Liver (tissue), 3 donors: ENCODE results near the gene CNEP1R1.

ENCODE experiments used
- ATF3 ChIP-seq: IDR thresholded peaks from 2 replicates; pipeline ENCODE4 v1.6.1; 2016; ENCODE audit warnings: antibody characterized with exemption
- CTCF ChIP-seq: fragments of 150-350 bp; IDR thresholded peaks from 2 replicates; pipeline ENCODE4 v1.5.1; 2017; ENCODE audit warnings: improper control_type of control experiment, low read depth, low read length; ENCODE audit not compliant: missing input control
- GABPA ChIP-seq, 2 donors: IDR thresholded peaks in 1 of 2; conservative IDR thresholded peaks in 1 of 2; 2 replicates each; pipeline ENCODE4 v1.6.1; 2016; ENCODE audit warnings: antibody characterized with exemption in 2 of 2, mild to moderate bottlenecking in 1 of 2, moderate library complexity in 1 of 2
- HNF4A ChIP-seq, 2 donors: conservative IDR thresholded peaks; 2 replicates each; pipeline ENCODE4 v1.6.1; 2016; ENCODE audit warnings: antibody characterized with exemption in 2 of 2, mild to moderate bottlenecking in 2 of 2
- JUND ChIP-seq, 2 donors: IDR thresholded peaks; 2 replicates each; pipeline ENCODE4 v1.6.1; 2016; ENCODE audit warnings: antibody characterized with exemption in 2 of 2
- MAX ChIP-seq: IDR thresholded peaks from 2 replicates; pipeline ENCODE4 v1.6.1; 2016; ENCODE audit warnings: antibody characterized with exemption
- NR2F2 ChIP-seq: IDR thresholded peaks from 2 replicates; pipeline ENCODE4 v1.6.1; 2016; ENCODE audit warnings: antibody characterized with exemption
- RAD21 ChIP-seq, 2 donors: IDR thresholded peaks; 2 replicates each; pipeline ENCODE4 v1.6.1; 2016; ENCODE audit warnings: antibody characterized with exemption in 2 of 2, mild to moderate bottlenecking in 2 of 2
- REST ChIP-seq: IDR thresholded peaks from 2 replicates; pipeline ENCODE4 v1.6.1; 2016; ENCODE audit warnings: antibody characterized with exemption, mild to moderate bottlenecking
- SP1 ChIP-seq: IDR thresholded peaks from 2 replicates; pipeline ENCODE4 v1.6.1; 2018; ENCODE audit warnings: antibody characterized with exemption, mild to moderate bottlenecking
- YY1 ChIP-seq: IDR thresholded peaks from 2 replicates; pipeline ENCODE4 v1.6.1; 2016; ENCODE audit warnings: antibody characterized with exemption, mild to moderate bottlenecking
- donor health status: healthy.
- donor health status: healthy.

- TF ChIP-seq HNF4A (conservative IDR thresholded peaks at IDR 0.05) (no peak), CTCF (no peak), SP1 (no peak), YY1 (no peak), RAD21 (IDR thresholded peaks at IDR 0.05) (no peak), NR2F2 (no peak), GABPA (IDR thresholded peaks at IDR 0.05 in 1 of 2, conservative IDR thresholded peaks at IDR 0.05 in 1 of 2) (no peak), REST (no peak), JUND (IDR thresholded peaks at IDR 0.05) (no peak), MAX (no peak), ATF3 (no peak)
These were observed 14.8 kb upstream of the CNEP1R1 start for GRCh38 chr16:50010212-50010611.
